HG03442 (cell line): ENCODE data around the gene ANKRD53.
"Not testable (repeated sequence)": the region's sequence is repeated elsewhere in the genome, so short reads cannot be mapped to it uniquely, and the experiment has no call there.

Source experiments
- ATAC-seq: cut with Tn5 transposase; IDR thresholded peaks from one replicate; pipeline ENCODE4 v1.9.1; 2021; ENCODE audit warnings: mild to moderate bottlenecking, moderate library complexity; ENCODE audit not compliant: unreplicated experiment

ANKRD53 gene

DNA sequence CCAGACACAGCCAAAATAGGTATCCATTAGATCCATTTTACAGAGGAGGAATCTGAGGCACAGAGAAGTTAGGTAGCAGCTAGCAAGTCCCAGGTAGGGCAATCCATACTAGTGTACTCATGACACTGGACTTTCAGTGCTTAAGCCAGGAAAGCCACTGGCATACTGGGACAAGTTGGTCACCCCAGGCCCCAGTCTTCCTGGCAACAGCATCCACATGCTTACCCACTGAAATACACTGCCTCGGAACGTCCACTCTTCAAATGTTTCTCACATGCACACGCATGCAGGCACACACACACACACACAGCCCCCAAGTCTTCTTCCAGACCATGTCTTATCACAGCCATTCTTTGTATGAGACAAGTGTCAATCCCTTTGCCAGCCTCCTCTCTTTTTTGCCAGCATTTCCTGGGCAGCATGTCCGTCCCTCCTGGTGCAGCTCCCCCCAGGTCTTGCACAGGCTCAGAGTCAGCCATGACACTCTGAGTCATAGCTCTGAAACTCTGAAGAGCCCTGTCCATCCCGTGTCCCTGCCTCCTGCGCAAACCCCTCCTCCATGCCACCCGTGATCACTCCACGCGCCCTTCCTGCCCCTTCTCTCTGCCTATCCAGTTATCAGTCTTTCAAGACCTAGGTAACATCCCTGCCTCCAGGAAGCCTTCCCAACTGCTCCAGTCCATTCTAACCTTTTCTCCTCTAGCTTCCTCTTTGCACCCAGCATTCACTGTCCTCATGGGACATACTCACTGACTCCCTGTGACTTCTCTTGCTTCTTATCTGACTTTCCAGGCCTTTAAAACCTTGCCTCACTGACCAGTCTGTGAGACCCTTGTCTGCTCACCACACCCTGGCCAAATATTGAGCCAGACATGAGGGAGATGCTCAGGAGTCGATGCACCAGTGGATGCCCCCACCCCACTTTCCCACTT, 27.1 kb downstream of the ANKRD53 start:
- ATAC-seq = no peak

DNA sequence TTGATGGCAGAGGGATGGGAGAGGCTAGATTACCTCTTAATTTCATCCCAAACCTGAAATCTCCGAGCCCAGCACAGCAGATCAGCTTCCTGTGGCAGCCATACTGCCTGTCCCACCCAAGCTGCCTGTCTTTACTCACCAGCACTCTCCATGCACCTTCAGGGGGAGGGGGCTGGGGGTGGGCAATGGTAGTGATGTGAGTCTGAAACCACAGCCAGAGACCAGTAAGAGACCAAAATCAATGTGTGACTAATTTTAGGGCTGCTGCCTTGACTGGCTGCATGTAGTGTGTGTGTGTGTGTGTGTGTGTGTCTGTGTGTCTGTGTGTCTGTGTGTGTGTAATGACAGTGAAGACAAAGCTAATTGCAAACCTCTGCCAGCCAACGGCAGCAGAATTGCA, 27.9 kb downstream of the ANKRD53 start:
- no peak for ATAC-seq

DNA sequence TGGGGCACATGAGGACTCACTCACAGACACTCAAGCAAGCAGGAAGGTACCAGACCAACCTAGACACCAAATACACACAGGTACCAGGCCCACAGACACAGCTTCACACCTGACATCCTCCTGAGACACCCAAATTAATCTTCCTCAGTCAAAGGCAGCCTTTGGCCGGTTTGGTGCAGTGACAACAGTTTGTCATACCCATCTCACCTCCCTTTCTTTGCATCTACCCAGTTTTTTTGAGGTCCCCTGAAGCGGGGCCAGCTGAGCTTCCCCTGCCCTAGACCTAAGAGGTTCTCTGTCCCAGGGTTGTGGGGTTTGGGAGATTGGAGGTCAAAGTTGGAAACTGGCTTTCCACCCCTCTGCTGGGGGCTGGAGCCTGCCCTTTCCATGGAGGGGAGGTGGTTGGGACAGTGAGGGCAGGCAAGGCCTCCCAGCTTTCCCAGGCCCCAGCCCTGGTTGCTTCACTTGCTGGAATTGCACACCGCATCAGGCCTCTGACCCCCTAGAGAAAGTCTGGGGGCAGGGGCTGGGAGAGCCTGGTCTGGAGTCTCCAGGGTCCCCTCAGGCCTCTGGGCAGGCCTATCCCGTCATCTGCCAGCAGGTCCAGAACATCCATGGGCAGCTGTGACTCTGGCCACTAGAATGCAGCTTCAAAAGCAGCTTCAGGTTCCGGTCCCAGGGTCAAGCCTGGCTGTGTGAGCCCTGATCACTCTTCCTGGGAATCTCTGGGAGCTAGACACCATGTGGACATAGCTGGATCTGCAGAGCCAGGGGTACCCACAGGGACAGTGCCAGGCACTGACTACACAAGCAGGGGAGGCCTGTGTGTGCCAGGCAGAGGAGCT, 28.7 kb downstream of the ANKRD53 start:
- ATAC-seq = no peak

DNA sequence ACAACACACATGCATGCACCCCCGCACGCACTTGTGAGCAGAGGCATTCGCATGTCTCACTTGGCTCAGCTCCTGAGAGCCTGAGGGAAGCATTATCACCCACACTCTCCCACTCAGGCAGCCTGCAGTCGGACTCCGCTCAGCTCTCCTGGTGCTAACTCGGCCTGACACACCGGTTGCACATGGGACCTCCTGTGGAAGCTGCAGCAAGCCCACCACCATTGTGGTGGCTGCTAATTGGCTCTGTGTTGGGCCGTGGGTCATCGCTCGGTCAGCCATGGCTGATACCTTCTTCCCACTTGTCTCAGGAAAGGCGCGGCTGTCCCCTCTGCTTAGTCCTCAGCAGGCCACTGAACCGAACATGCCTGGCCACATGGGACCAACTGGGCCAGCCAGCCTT, 29.9 kb downstream of the ANKRD53 start:
- ATAC-seq = no peak

DNA sequence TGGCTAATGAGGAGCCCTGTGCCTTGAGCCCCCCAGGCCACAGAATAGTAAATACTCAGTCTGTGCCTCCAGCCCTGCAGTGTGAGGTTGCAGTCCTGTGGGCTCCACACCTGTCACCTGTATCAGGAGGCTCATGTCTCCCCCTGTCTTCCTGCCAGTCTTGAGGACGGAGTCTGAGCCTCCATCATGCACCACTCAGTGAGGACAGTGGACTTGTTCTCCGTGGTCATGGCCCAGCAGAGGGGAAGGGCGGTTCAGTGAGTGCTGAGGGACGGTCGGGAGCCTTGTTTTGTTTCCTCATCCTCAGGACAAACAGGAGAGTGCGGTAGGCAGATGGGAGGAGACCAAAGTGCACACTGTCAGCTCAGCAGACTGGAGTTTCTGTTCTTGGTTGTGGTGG, 33.4 kb downstream of the ANKRD53 start:
- not testable (repeated sequence) for ATAC-seq

DNA sequence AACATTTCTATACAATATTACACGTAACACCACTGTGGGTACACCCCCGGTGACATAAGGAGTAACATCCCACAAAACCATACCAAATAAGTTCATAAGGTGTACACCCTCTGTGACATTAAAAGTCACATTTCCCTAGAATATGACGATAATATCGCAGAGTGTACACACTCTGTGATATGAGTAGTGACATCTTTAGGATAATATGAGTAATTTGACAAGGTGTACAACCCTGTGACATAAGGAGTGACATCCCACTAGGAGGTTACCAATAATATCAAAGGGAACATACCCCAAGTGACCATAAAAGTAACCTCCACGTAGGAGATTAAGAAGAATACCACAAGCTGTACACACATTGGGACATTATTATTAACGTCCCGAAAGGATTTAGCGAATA, 40.2 kb downstream of the ANKRD53 start:
- ATAC-seq = no peak

DNA sequence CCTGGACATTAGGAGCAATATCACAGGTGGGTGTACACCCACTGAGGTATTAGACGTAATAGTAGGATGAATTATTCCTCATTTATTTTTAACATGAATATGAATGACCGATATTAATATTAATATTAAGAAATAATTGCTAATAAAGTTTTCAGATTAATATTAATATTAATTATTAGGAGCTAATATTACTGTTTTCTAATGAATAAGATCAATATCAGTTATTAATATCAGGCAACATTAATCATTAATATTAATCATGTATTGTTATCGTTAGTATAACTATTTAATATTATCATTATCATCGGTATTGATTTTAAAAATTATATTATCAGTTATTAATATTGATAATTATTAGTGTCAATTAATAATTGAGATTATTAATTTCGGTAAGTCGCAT, 41.6 kb downstream of the ANKRD53 start:
- not testable (repeated sequence) for ATAC-seq

DNA sequence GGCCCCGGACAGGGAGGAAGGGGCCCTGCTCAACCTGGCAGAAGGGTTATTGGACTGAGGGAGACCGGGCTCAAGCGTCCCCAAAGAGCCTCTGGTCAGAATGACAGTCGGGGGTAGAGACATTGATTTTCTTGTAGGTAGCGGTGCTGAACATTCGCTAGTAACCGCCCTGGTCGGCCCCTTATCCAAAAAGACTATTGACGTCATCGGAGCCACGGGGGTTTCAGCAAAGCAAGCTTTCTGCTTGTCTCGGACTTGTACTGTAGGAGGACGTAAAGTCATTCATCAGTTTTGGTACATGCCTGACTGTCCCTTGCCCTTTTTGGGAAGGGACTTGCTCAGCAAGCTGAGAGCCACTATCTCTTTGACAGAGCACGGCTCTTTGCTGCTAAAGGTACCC, 43.0 kb downstream of the ANKRD53 start:
- not testable (repeated sequence) for ATAC-seq

DNA sequence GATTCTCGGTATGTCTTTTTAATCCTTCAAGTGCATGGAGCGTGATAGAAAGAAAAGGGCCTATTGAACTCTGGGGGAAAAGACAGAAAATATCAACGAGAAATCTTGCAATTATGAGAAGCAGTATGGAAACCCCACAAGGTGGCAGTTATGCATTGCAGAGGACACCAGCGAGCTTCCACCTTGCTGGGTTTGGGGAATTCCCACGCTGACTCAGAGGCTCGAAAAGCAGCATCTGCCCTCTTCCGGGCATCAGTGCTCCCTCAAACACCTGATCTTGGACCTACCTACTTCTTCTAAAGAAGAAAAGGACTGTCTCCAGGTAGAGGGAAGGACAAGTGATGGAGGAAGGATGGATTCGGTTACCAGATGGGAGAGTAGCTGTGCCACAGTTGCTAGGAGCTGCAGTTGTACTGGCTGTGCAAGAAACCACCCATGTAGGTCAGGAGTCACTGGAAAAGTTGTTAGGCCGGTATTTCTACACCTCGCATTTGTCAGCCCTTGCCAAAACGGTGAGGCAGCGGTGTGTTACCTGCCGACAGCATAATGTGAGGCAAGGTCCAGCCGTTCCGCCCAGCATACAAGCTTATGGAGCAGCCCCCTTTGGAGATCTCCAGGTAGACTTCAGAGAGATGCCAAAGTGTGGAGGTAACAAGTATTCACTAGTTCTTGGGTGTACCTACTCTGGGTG, 45.3 kb downstream of the ANKRD53 start:
- not testable (repeated sequence) for ATAC-seq
